ENCODE measurements around the gene ZNF12. TPM values are rescaled to one million over a fixed set of nuclear protein-coding genes. Genes with fewer than 3 reads are reported as not detected.
A peak's percentile ranks its signal among the peaks of the same experiment; 100 is the strongest.

Gene ZNF12
- total RNA-seq, 2 experiments from 2014 or later: 24.9 to 25.7 TPM

- H3K36me3 Mint-ChIP-seq (ENCODE audit: low read depth): peaks cover 13% of the 10 kb centered on the region
Measured at GRCh38 chr7:6658618-6659345, 48.0 kb downstream of the ZNF12 start.

GRCh38 chr7:6656413-6656812 is 50.3 kb downstream of the ZNF12 start:
- Mint-ChIP-seq H3K4me1 (no peaks in the 10 kb centered on the region), H3K9me3 (peaks cover 7% of the 10 kb centered on the region), H3K4me3 (no peak overlapping the region), H3K27ac (no peak overlapping the region), H3K27me3 (peaks cover 8% of the 10 kb centered on the region), H3K36me3 (ENCODE audit: low read depth) (peaks cover 20% of the 10 kb centered on the region)
- DNase-seq: no peak
- ChIA-PET CTCF (no interaction called here), POLR2A (no interaction called here)

More at GRCh38 chr7:6658618-6659345, 48.0 kb downstream of the ZNF12 start:
- no peak for DNase-seq
- ChIA-PET CTCF (interaction anchor here (1.2 kb wide), 1 partner anchor 199 kb away, joined by 4 read pairs; no protein-coding TSS in a partner anchor), POLR2A (interaction anchor here (0.7 kb wide), 1 partner anchor 21 kb away, joined by 3 read pairs; no protein-coding TSS in a partner anchor)
- Mint-ChIP-seq H3K27me3 (peaks cover 14% of the 10 kb centered on the region), H3K4me3 (no peak overlapping the region), H3K4me1 (no peaks in the 10 kb centered on the region), H3K27ac (no peak overlapping the region), H3K9me3 (peaks cover 7% of the 10 kb centered on the region)

- DNase-seq: no peak
- Mint-ChIP-seq H3K36me3 (ENCODE audit: low read depth) (peaks cover 23% of the 10 kb centered on the region), H3K4me3 (no peak overlapping the region), H3K27me3 (peaks cover 4% of the 10 kb centered on the region), H3K4me1 (no peaks in the 10 kb centered on the region), H3K27ac (no peak overlapping the region), H3K9me3 (peaks cover 7% of the 10 kb centered on the region)
- ChIA-PET POLR2A (no interaction called here), CTCF (no interaction called here)
Measured at GRCh38 chr7:6655636-6656385, 50.9 kb downstream of the ZNF12 start.

DNA sequence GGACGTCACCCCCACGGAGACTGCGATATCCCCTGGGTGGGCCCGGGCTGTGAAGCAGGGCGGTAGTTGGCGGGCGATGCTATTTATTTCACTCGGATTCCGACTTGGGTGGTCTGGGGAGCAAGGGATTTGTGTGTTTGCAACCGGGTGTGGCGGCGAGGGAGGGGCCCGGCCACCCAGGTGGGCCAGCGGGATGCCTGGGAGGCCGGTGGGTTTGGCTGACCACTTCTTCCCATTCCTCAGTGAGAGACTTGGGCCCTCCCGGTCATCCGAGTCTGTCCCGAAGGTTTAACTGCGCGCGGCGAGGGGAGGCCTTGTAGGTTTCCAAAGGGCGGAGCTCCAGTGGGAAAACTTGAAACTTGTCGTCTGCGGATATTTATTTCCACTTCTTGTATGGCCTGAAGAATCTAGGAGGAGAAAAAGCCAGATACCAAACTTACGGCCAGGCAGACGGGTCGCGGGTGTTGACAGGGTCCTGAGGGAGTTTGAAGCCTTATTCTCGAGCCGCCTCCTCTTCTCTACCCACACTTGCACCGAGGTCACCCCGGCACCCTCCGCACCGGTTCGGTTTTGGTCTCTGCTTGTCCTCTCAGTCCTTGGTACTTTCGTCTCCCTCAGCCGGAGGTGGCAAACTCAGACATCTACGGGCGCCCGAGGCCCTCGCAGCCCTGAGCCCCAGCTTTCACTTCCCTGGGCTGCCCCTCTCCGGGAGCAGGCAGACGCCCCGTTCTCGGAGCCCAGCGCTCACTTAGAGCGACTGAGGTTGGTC is 51.7 kb downstream of the ZNF12 start:
- Mint-ChIP-seq H3K27me3 (peaks cover 2% of the 10 kb centered on the region), H3K36me3 (ENCODE audit: low read depth) (peaks cover 31% of the 10 kb centered on the region), H3K9me3 (peaks cover 12% of the 10 kb centered on the region), H3K4me1 (no peaks in the 10 kb centered on the region), H3K27ac (peak overlapping the region; percentile 2), H3K4me3 (no peak overlapping the region)
- ChIA-PET CTCF (no interaction called here), POLR2A (no interaction called here)
- DNase-seq: no peak

GRCh38 chr7:6654113-6654841 is 52.5 kb downstream of the ZNF12 start:
- no peaks in the 10 kb centered on the region for H3K4me1 Mint-ChIP-seq
- H3K27ac Mint-ChIP-seq: no peak overlapping the region
- no peaks in the 10 kb centered on the region for H3K27me3 Mint-ChIP-seq
- H3K36me3 Mint-ChIP-seq (ENCODE audit: low read depth): peaks cover 37% of the 10 kb centered on the region
- DNase-seq: no peak
- ChIA-PET POLR2A (no interaction called here), CTCF (no interaction called here)
- H3K9me3 Mint-ChIP-seq: peaks cover 12% of the 10 kb centered on the region
- no peak overlapping the region for H3K4me3 Mint-ChIP-seq

GRCh38 chr7:6653071-6654003 is 53.4 kb downstream of the ZNF12 start:
- H3K27me3 Mint-ChIP-seq: no peaks in the 10 kb centered on the region
- POLR2A ChIA-PET: no interaction called here

DNA sequence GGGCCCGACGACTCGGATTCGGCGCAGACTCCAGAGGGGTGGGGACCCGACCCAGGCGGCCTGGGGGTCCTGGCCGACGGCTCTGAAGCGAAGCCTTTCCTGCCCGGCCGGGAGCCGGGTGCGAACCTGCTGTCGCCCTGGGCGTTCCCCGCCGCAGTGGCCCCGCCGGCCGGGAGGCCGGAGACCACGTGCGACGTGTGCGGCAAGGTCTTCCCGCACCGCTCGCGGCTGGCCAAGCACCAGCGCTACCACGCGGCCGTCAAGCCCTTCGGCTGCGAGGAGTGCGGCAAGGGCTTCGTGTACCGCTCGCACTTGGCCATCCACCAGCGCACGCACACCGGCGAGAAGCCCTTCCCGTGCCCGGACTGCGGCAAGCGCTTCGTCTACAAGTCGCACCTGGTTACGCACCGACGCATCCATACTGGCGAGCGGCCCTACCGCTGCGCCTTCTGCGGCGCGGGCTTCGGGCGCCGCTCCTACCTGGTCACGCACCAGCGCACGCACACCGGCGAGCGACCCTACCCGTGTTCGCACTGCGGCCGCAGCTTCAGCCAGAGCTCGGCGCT is 54.2 kb downstream of the ZNF12 start:
- Mint-ChIP-seq H3K9me3 (peaks cover 12% of the 10 kb centered on the region), H3K4me1 (no peaks in the 10 kb centered on the region), H3K27me3 (no peaks in the 10 kb centered on the region), H3K36me3 (ENCODE audit: low read depth) (peaks cover 46% of the 10 kb centered on the region), H3K4me3 (no peak overlapping the region), H3K27ac (no peak overlapping the region)
- DNase-seq: no peak
- CTCF ChIA-PET: interaction anchor here (0.5 kb wide), 1 partner anchor 28 kb away, joined by 3 read pairs; no protein-coding TSS in a partner anchor
- POLR2A ChIA-PET: no interaction called here

More at GRCh38 chr7:6653071-6654003, 53.4 kb downstream of the ZNF12 start:
- Mint-ChIP-seq H3K9me3 (peaks cover 12% of the 10 kb centered on the region), H3K4me3 (no peak overlapping the region), H3K27ac (no peak overlapping the region), H3K4me1 (no peaks in the 10 kb centered on the region), H3K36me3 (ENCODE audit: low read depth) (peaks cover 40% of the 10 kb centered on the region)
- DNase-seq: no peak
- CTCF ChIA-PET: no interaction called here

GRCh38 chr7:6651851-6652445 is 54.8 kb downstream of the ZNF12 start:
- H3K36me3 Mint-ChIP-seq (ENCODE audit: low read depth): peaks cover 52% of the 10 kb centered on the region
- H3K4me3 Mint-ChIP-seq: no peak overlapping the region
- ChIA-PET CTCF (interaction anchor here (0.5 to 1.1 kb wide), 2 partner anchors 8 to 29 kb away, joined by 3 read pairs; no protein-coding TSS in a partner anchor), POLR2A (no interaction called here)
- H3K9me3 Mint-ChIP-seq: peaks cover 12% of the 10 kb centered on the region
- no peak overlapping the region for H3K27ac Mint-ChIP-seq
- no peaks in the 10 kb centered on the region for H3K4me1 Mint-ChIP-seq
- DNase-seq: no peak
- no peaks in the 10 kb centered on the region for H3K27me3 Mint-ChIP-seq

DNA sequence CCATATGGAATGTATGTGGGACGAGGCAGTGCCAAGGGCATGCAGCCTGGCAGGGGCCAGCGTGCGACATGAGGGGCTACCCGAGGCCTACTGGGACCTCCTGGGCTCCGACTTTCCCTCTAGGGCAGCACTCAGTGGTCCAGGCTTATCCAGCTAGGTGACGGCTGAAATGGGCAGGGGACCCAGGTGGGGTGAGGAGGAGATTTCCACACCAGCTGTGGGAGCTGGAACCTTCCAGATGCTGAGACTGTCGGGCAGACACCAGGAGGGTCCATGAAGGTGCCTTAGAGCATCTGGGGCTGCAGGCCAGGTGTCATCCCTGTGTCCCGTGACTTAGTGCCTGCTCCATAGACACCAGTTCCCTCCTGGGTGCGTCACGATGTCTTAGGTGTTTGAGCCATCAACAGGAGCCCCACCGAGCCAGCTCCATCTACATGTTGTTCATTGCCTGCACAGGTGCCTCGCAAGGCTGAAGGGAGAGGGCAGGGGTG is 56.2 kb downstream of the ZNF12 start:
- peaks cover 12% of the 10 kb centered on the region for H3K9me3 Mint-ChIP-seq
- H3K36me3 Mint-ChIP-seq (ENCODE audit: low read depth): peaks cover 63% of the 10 kb centered on the region
- POLR2A ChIA-PET: no interaction called here
- no peak overlapping the region for H3K27ac Mint-ChIP-seq
- no peaks in the 10 kb centered on the region for H3K4me1 Mint-ChIP-seq
- no peak overlapping the region for H3K4me3 Mint-ChIP-seq
- H3K27me3 Mint-ChIP-seq: no peaks in the 10 kb centered on the region
- no peak for DNase-seq
- CTCF ChIA-PET: interaction anchor here (1.1 to 1.7 kb wide), 2 partner anchors 10 to 11 kb away, joined by 3 read pairs; no protein-coding TSS in a partner anchor

DNA sequence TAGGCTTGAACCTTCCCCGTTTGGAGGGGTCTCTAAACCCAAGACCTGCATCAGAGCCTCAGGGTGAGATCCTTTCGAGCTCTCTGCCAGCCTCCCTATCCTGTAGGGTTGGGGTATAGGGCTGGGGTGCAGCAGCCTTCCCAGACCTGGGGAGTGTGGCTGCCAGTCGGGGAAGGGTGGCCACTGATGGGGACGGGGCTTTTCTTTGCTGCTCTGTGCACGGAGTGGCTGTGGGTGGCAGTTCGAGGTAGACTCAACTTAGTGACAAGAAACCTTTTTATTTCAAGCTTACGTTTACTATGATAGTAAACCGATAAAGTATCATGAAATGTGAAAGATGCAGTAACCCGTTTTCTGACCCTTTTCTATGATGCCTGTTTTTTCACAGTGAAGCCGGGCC is 56.7 kb downstream of the ZNF12 start:
- no peak for DNase-seq
- ChIA-PET CTCF (interaction anchor here (1.7 kb wide), 1 partner anchor 11 kb away, joined by 3 read pairs; no protein-coding TSS in a partner anchor), POLR2A (no interaction called here)
- H3K9me3 Mint-ChIP-seq: peaks cover 12% of the 10 kb centered on the region
- no peak overlapping the region for H3K27ac Mint-ChIP-seq
- H3K4me1 Mint-ChIP-seq: no peaks in the 10 kb centered on the region
- H3K36me3 Mint-ChIP-seq (ENCODE audit: low read depth): peaks cover 61% of the 10 kb centered on the region
- H3K27me3 Mint-ChIP-seq: no peaks in the 10 kb centered on the region
- H3K4me3 Mint-ChIP-seq: no peak overlapping the region
